ENCODE results near the gene ULBP3. TPM values are rescaled to one million over a fixed set of nuclear protein-coding genes. Genes with fewer than 3 reads are reported as not detected.
"Not testable (repeated sequence)": the region's sequence is repeated elsewhere in the genome, so short reads cannot be mapped to it uniquely, and the experiment has no call there.

The ULBP3 gene
- total RNA-seq, 1 experiment from 2014 or later: 8.1 TPM

GRCh38 chr6:150078788-150079187, 9.9 kb upstream of the ULBP3 start:
- POLR2A ChIA-PET: no interaction called here
- CTCF ChIA-PET: interaction anchor here (1.0 to 2.7 kb wide), 2 partner anchors 256 to 317 kb away, joined by 5 to 14 read pairs; no protein-coding TSS in a partner anchor
- no peaks in the 10 kb centered on the region for H3K36me3 Mint-ChIP-seq (ENCODE audit: insufficient read depth, unreplicated experiment)
- H3K27me3 ChIP-seq (replicated peaks; ENCODE audit: control insufficient read depth, insufficient read depth, low read length): no peaks in the 10 kb centered on the region; the same call in 1 of the 2 replicates
- no peaks in the 10 kb centered on the region for H3K36me3 ChIP-seq (ENCODE audit: control insufficient read depth, insufficient read depth, low read length)
- no peaks in the 10 kb centered on the region for H3K4me1 ChIP-seq
- no peak for DNase-seq
- no peak overlapping the region for H3K4me3 ChIP-seq (ENCODE audit: low read depth, low read length)
- no peak overlapping the region for H3K27ac Mint-ChIP-seq (ENCODE audit: unreplicated experiment)
- peaks cover 7% of the 10 kb centered on the region for H3K27me3 Mint-ChIP-seq (ENCODE audit: insufficient read depth, unreplicated experiment)
- no peaks in the 10 kb centered on the region for H3K9me3 ChIP-seq
- H3K9me3 Mint-ChIP-seq (ENCODE audit: unreplicated experiment): no peaks in the 10 kb centered on the region
- no peak overlapping the region for H3K4me3 Mint-ChIP-seq (ENCODE audit: unreplicated experiment)
- intact Hi-C loops (cut with micrococcal nuclease; ENCODE audit: unreplicated experiment): no loop called here
- TF ChIP-seq CTCF (IDR thresholded peaks at IDR 0.05; ENCODE audit: insufficient read depth in 1 of 2, low read depth in 1 of 2, low read length in 1 of 2, severe bottlenecking in 1 of 2, unreplicated experiment in 1 of 2): no peak
- BruUV-seq (replicated peaks): no TSS peak
- H3K4me1 Mint-ChIP-seq (ENCODE audit: low read depth, unreplicated experiment): no peaks in the 10 kb centered on the region

GRCh38 chr6:150076196-150076893, 7.4 kb upstream of the ULBP3 start:
- Histone ChIP-seq H3K4me1 (no peaks in the 10 kb centered on the region; the same call in 1 of the 2 replicates), H3K4me3 (ENCODE audit: low read depth, low read length) (no peak overlapping the region), H3K36me3 (ENCODE audit: control insufficient read depth, insufficient read depth, low read length) (no peaks in the 10 kb centered on the region), H3K9me3 (no peaks in the 10 kb centered on the region), H3K27me3 (replicated peaks; ENCODE audit: control insufficient read depth, insufficient read depth, low read length) (no peaks in the 10 kb centered on the region; the same call in 1 of the 2 replicates)
- H3K36me3 Mint-ChIP-seq (ENCODE audit: insufficient read depth, unreplicated experiment): no peaks in the 10 kb centered on the region
- H3K4me1 Mint-ChIP-seq (ENCODE audit: low read depth, unreplicated experiment): peaks cover 7% of the 10 kb centered on the region
- no TSS peak for BruUV-seq (replicated peaks)
- peaks cover 7% of the 10 kb centered on the region for H3K27me3 Mint-ChIP-seq (ENCODE audit: insufficient read depth, unreplicated experiment)
- ChIA-PET CTCF (interaction anchor here (1.0 kb wide), 1 partner anchor 259 kb away, joined by 3 read pairs; no protein-coding TSS in a partner anchor), POLR2A (no interaction called here)
- no peak for TF ChIP-seq CTCF (IDR thresholded peaks at IDR 0.05; ENCODE audit: insufficient read depth in 1 of 2, low read depth in 1 of 2, low read length in 1 of 2, severe bottlenecking in 1 of 2, unreplicated experiment in 1 of 2)
- H3K27ac Mint-ChIP-seq (ENCODE audit: unreplicated experiment): no peak overlapping the region
- intact Hi-C loops (cut with micrococcal nuclease; ENCODE audit: unreplicated experiment): no loop called here
- DNase-seq: no peak
- no peak overlapping the region for H3K4me3 Mint-ChIP-seq (ENCODE audit: unreplicated experiment)
- H3K9me3 Mint-ChIP-seq (ENCODE audit: unreplicated experiment): no peaks in the 10 kb centered on the region

- no TSS peak for BruUV-seq (replicated peaks)
- ChIA-PET CTCF (no interaction called here), POLR2A (no interaction called here)
- H3K27ac Mint-ChIP-seq (ENCODE audit: unreplicated experiment): no peak overlapping the region
- peaks cover 7% of the 10 kb centered on the region for H3K4me1 Mint-ChIP-seq (ENCODE audit: low read depth, unreplicated experiment)
- H3K36me3 Mint-ChIP-seq (ENCODE audit: insufficient read depth, unreplicated experiment): no peaks in the 10 kb centered on the region
- intact Hi-C loops (cut with micrococcal nuclease; ENCODE audit: unreplicated experiment): no loop called here
- peaks cover 7% of the 10 kb centered on the region for H3K27me3 Mint-ChIP-seq (ENCODE audit: insufficient read depth, unreplicated experiment)
- Histone ChIP-seq H3K4me1 (no peaks in the 10 kb centered on the region; the same call in 1 of the 2 replicates), H3K36me3 (ENCODE audit: control insufficient read depth, insufficient read depth, low read length) (no peaks in the 10 kb centered on the region), H3K4me3 (ENCODE audit: low read depth, low read length) (no peak overlapping the region), H3K9me3 (no peaks in the 10 kb centered on the region), H3K27me3 (replicated peaks; ENCODE audit: control insufficient read depth, insufficient read depth, low read length) (no peaks in the 10 kb centered on the region; the same call in 1 of the 2 replicates)
- TF ChIP-seq CTCF (IDR thresholded peaks at IDR 0.05; ENCODE audit: insufficient read depth in 1 of 2, low read depth in 1 of 2, low read length in 1 of 2, severe bottlenecking in 1 of 2, unreplicated experiment in 1 of 2): no peak
- no peak for DNase-seq
- H3K4me3 Mint-ChIP-seq (ENCODE audit: unreplicated experiment): no peak overlapping the region
- H3K9me3 Mint-ChIP-seq (ENCODE audit: unreplicated experiment): no peaks in the 10 kb centered on the region
Observed at GRCh38 chr6:150075034-150075421, 6.1 kb upstream of the ULBP3 start.

DNA sequence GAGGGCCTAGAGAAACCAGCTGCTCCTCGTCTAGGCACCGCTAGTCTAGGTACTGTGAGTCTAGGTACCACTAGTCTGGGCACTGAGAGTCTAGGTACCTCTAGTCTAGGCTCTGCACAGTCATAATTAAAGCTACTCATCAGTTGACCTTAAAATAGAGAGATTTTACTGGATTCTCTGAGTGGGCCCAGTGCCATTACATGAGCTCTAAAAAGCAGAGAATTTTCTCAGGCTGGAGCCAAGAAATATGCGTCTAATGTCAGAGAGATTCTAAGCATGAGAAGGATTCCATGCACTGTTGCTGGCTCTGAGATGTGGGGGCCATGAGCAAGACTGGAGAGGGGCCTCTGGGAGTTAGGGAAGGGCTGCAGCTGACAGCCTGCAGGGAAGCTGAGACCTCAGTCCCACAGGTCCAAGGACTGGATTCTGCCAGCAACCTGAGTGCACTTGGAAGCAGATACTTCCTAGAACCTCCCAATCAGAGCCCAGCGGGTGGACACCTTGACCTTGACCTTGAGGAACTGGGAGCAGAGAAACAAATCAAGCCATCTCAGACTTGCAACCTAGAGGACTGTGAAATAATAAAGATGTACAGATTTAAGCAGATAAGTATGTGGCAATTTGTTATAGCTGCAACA, 5.6 kb upstream of the ULBP3 start:
- POLR2A ChIA-PET; H3K4me3 Mint-ChIP-seq (ENCODE audit: unreplicated experiment); CTCF ChIA-PET; H3K4me1 ChIP-seq; H3K27ac Mint-ChIP-seq (ENCODE audit: unreplicated experiment); H3K9me3 ChIP-seq; intact Hi-C loops (cut with micrococcal nuclease; ENCODE audit: unreplicated experiment); H3K4me3 ChIP-seq (ENCODE audit: low read depth, low read length); H3K9me3 Mint-ChIP-seq (ENCODE audit: unreplicated experiment); H3K27me3 Mint-ChIP-seq (ENCODE audit: insufficient read depth, unreplicated experiment); DNase-seq; BruUV-seq (replicated peaks); H3K27me3 ChIP-seq (replicated peaks; ENCODE audit: control insufficient read depth, insufficient read depth, low read length); H3K36me3 Mint-ChIP-seq (ENCODE audit: insufficient read depth, unreplicated experiment); H3K36me3 ChIP-seq (ENCODE audit: control insufficient read depth, insufficient read depth, low read length); H3K4me1 Mint-ChIP-seq (ENCODE audit: low read depth, unreplicated experiment): not testable (repeated sequence)

All from Caco-2 (cell line).